NB4 (cell line): ENCODE measurements around the gene THAP7.

Experiments
- CTCF ChIP-seq: IDR thresholded peaks from one replicate; pipeline ENCODE4 v1.5.1; 2012; ENCODE audit warnings: low read depth, low read length
- MYC ChIP-seq: IDR thresholded peaks from 2 replicates; pipeline ENCODE4 v1.6.1; 2011; ENCODE audit warnings: low read depth, low read length
- POLR2A ChIP-seq: IDR thresholded peaks from 2 replicates; pipeline ENCODE4 v1.6.1; 2011; ENCODE audit warnings: mild to moderate bottlenecking; ENCODE audit not compliant: insufficient read length; ENCODE audit errors: extremely low read depth

- no peak for TF ChIP-seq CTCF
- no peak for TF ChIP-seq POLR2A
- no peak for TF ChIP-seq MYC
Observed at GRCh38 chr22:20978419-20978818, 23.5 kb downstream of the THAP7 start.
